DMS153 treated with DMSO at 0.1 percent for 48 hours (cell line): ENCODE measurements around the gene SLC8A1.

ENCODE experiments used
- DNase-seq: peaks from one replicate; lab custom pipeline; 2025; ENCODE audit not compliant: unreplicated experiment; lab: John Stamatoyannopoulos, UW

The SLC8A1 gene

GRCh38 chr2:40202798-40203400 lies 249.0 kb downstream of the SLC8A1 start:
- DNase-seq = no peak

GRCh38 chr2:40201425-40201824 lies 250.5 kb downstream of the SLC8A1 start:
- DNase-seq = no peak

GRCh38 chr2:40200366-40200915 lies 251.4 kb downstream of the SLC8A1 start:
- no peak for DNase-seq

- DNase-seq = no peak
Measured at GRCh38 chr2:40199771-40200170, 252.1 kb downstream of the SLC8A1 start.

GRCh38 chr2:40197121-40197520 lies 254.8 kb downstream of the SLC8A1 start:
- DNase-seq = no peak

GRCh38 chr2:40193670-40194026 lies 258.2 kb downstream of the SLC8A1 start:
- DNase-seq = no peak

GRCh38 chr2:40192864-40193669 lies 258.8 kb downstream of the SLC8A1 start:
- no peak for DNase-seq

- DNase-seq = no peak
Measured at GRCh38 chr2:40190457-40190856, 261.4 kb downstream of the SLC8A1 start.

GRCh38 chr2:40189881-40190280 lies 262.0 kb downstream of the SLC8A1 start:
- no peak for DNase-seq

GRCh38 chr2:40187054-40187453 lies 264.8 kb downstream of the SLC8A1 start:
- no peak for DNase-seq

GRCh38 chr2:40184551-40184950 lies 267.3 kb downstream of the SLC8A1 start:
- no peak for DNase-seq

- DNase-seq = no peak
Measured at GRCh38 chr2:40181855-40182254, 270.0 kb downstream of the SLC8A1 start.

GRCh38 chr2:40179801-40180200 lies 272.1 kb downstream of the SLC8A1 start:
- no peak for DNase-seq

GRCh38 chr2:40178971-40179370 lies 272.9 kb downstream of the SLC8A1 start:
- no peak for DNase-seq

GRCh38 chr2:40178171-40178778 lies 273.6 kb downstream of the SLC8A1 start:
- no peak for DNase-seq

GRCh38 chr2:40177366-40177765 lies 274.5 kb downstream of the SLC8A1 start:
- no peak for DNase-seq

- DNase-seq = no peak
Measured at GRCh38 chr2:40173276-40173675, 278.6 kb downstream of the SLC8A1 start.

GRCh38 chr2:40169856-40170255 lies 282.0 kb downstream of the SLC8A1 start:
- DNase-seq = no peak

GRCh38 chr2:40169430-40169829 lies 282.5 kb downstream of the SLC8A1 start:
- no peak for DNase-seq

- no peak for DNase-seq
Measured at GRCh38 chr2:40168546-40168945, 283.3 kb downstream of the SLC8A1 start.

- no peak for DNase-seq
Measured at GRCh38 chr2:40168032-40168431, 283.9 kb downstream of the SLC8A1 start.

- DNase-seq = no peak
Measured at GRCh38 chr2:40166006-40166405, 285.9 kb downstream of the SLC8A1 start.
